HEK293T (cell line): ENCODE measurements around the gene CUBN.

Experiments
- BHLHE40 ChIP-seq: fragments of 450-650 bp; IDR thresholded peaks from 2 replicates; pipeline ENCODE4 v1.6.1; 2016; ENCODE audit warnings: mild to moderate bottlenecking, moderate library complexity, borderline replicate concordance
- ELF4 ChIP-seq: fragments of 450-650 bp; IDR thresholded peaks from 2 replicates; pipeline ENCODE4 v1.6.1; 2017; ENCODE audit warnings: antibody characterized with exemption
- FOXK2 ChIP-seq: fragments of 450-650 bp; IDR thresholded peaks from 2 replicates; pipeline ENCODE4 v1.6.1; 2016; ENCODE audit warnings: mild to moderate bottlenecking
- PKNOX1 ChIP-seq: fragments of 450-650 bp; IDR thresholded peaks from 2 replicates; pipeline ENCODE4 v1.6.1; 2016

DNA sequence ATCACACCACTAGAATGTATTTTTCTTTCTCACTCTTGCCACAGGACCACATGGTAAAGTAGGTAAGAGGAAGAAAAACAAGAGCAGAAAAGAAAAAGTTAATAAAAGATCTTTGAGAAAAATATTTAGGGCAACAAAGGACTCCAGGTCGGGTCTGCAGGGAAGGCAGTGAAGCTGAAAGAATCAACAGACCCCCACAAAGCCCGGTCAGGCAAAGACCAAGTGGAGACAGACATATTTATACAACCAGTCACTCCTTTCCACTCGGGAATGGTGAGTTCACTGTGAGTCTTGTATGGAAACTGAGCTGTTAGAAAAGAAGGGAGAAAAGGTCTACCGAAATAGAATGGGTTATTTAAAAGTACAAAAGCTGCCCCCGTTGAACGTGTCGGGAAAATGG is 340.4 kb downstream of the CUBN start:
- TF ChIP-seq BHLHE40 (no peak), FOXK2 (no peak), ELF4 (no peak), PKNOX1 (no peak)
